Loucy (cell line): ENCODE data around the gene FZD10.

ENCODE experiments used
- H2AFZ ChIP-seq: fragments of 200-600 bp; sonication (generic); 2 replicates; pipeline ENCODE4 v1.6.0; 2016; ENCODE audit warnings: antibody characterized with exemption, mild to moderate bottlenecking, low read length, moderate library complexity
- H3F3A ChIP-seq: fragments of 200-600 bp; 2 replicates; pipeline ENCODE4 v1.6.0; 2016; ENCODE audit warnings: antibody characterized with exemption, low read depth, mild to moderate bottlenecking
- H3K27me3 ChIP-seq: fragments of 200-600 bp; sonication (generic); 2 replicates; pipeline ENCODE4 v1.6.1; 2014; ENCODE audit warnings: low read length, mild to moderate bottlenecking; ENCODE audit not compliant: insufficient read depth, poor library complexity, severe bottlenecking
- H3K36me3 ChIP-seq: fragments of 200-600 bp; sonication (generic); 2 replicates; pipeline ENCODE4 v1.6.1; 2016; ENCODE audit warnings: low read length; ENCODE audit not compliant: insufficient read depth
- H3K4me1 ChIP-seq: fragments of 200-600 bp; sonication (generic); 2 replicates; pipeline ENCODE4 v1.5.1; 2014; ENCODE audit warnings: low read length, mild to moderate bottlenecking; ENCODE audit not compliant: insufficient read depth, poor library complexity, severe bottlenecking
- H3K4me2 ChIP-seq: fragments of 200-600 bp; sonication (generic); 2 replicates; pipeline ENCODE4 v1.6.0; 2014; ENCODE audit warnings: antibody characterized with exemption, low read length, low read depth, mild to moderate bottlenecking; ENCODE audit not compliant: poor library complexity, severe bottlenecking
- H3K4me3 ChIP-seq: fragments of 200-600 bp; sonication (generic); 2 replicates; pipeline ENCODE4 v1.5.1; 2014; ENCODE audit warnings: low read length, mild to moderate bottlenecking, mixed read lengths; ENCODE audit not compliant: poor library complexity, severe bottlenecking
- H3K79me2 ChIP-seq: fragments of 200-600 bp; sonication (generic); 2 replicates; pipeline ENCODE4 v1.6.1; 2014; ENCODE audit warnings: low read length; ENCODE audit not compliant: insufficient read depth
- H3K9ac ChIP-seq: fragments of 200-600 bp; sonication (generic); 2 replicates; pipeline ENCODE4 v1.6.0; 2014; ENCODE audit warnings: mild to moderate bottlenecking, low read depth, low read length, moderate library complexity; ENCODE audit not compliant: poor library complexity, severe bottlenecking
- H3K9me2 ChIP-seq: fragments of 200-600 bp; sonication (generic); replicated peaks from 2 replicates; pipeline ENCODE4 v1.6.1; 2016; ENCODE audit warnings: low read depth, low read length, mixed read lengths
- H3K9me3 ChIP-seq: fragments of 200-600 bp; sonication (generic); 2 replicates; pipeline ENCODE4 v1.6.1; 2014; ENCODE audit warnings: mild to moderate bottlenecking, antibody characterized with exemption, low read length, low read depth; ENCODE audit not compliant: insufficient read depth
- H4K20me1 ChIP-seq: fragments of 200-600 bp; sonication (generic); 2 replicates; pipeline ENCODE4 v1.6.0; 2014; ENCODE audit warnings: antibody characterized with exemption, low read length, mild to moderate bottlenecking; ENCODE audit not compliant: insufficient read depth, poor library complexity, severe bottlenecking
- EZH2phosphoT487 ChIP-seq: fragments of 200-600 bp; IDR thresholded peaks from 2 replicates; pipeline ENCODE4 v1.6.1; 2018; ENCODE audit warnings: antibody characterized with exemption, mild to moderate bottlenecking, moderate library complexity, borderline replicate concordance
- TF ChIP-seq, protein P1 (sequence below): fragments of 200-600 bp; sonication (generic); conservative IDR thresholded peaks from 2 replicates; pipeline ENCODE4 v1.5.1; 2014; ENCODE audit warnings: mild to moderate bottlenecking, antibody characterized with exemption, low read length

FZD10 gene

DNA sequence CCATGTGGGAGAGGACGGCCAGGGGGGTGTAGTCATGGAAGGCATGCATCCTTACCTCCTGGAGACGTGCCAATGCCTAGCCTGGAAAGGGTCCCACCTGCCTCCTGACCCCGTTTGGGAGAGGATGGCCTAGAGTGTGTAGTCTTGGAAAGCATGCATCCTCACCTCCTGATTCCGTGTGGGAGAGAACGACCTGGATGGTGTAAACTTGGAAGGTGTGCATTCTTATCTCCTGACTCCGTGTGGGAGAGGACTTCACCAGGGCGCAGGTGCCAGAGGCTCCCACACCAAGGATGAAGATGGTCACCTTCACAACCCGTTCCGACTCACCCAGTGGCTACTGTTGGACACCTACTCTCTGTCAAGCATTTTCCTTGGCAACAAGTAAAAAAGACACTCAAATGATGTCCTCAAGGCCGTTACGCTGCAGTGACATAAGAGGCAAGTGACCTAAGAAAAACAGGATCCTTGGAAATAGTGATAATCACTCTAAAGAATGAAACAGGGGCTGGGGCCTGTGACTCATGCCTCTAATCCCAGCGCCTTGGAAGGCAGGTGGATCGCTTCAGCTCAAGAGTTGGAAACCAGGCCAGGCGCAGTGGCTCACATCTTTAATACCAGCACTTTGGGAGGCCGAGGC lies 37.5 kb upstream of the FZD10 start:
- no peak overlapping the region for H3K4me2 ChIP-seq
- H2AFZ ChIP-seq: no peak overlapping the region
- H3K4me1 ChIP-seq: no peaks in the 10 kb centered on the region
- no peaks in the 10 kb centered on the region for H3K36me3 ChIP-seq
- no peak overlapping the region for H3K4me3 ChIP-seq
- no peaks in the 10 kb centered on the region for H3K79me2 ChIP-seq
- no peaks in the 10 kb centered on the region for H4K20me1 ChIP-seq
- no peaks in the 10 kb centered on the region for H3K9me3 ChIP-seq
- no peaks in the 10 kb centered on the region for H3F3A ChIP-seq
- TF ChIP-seq EZH2phosphoT487: no peak
- TF ChIP-seq, protein P1, sequence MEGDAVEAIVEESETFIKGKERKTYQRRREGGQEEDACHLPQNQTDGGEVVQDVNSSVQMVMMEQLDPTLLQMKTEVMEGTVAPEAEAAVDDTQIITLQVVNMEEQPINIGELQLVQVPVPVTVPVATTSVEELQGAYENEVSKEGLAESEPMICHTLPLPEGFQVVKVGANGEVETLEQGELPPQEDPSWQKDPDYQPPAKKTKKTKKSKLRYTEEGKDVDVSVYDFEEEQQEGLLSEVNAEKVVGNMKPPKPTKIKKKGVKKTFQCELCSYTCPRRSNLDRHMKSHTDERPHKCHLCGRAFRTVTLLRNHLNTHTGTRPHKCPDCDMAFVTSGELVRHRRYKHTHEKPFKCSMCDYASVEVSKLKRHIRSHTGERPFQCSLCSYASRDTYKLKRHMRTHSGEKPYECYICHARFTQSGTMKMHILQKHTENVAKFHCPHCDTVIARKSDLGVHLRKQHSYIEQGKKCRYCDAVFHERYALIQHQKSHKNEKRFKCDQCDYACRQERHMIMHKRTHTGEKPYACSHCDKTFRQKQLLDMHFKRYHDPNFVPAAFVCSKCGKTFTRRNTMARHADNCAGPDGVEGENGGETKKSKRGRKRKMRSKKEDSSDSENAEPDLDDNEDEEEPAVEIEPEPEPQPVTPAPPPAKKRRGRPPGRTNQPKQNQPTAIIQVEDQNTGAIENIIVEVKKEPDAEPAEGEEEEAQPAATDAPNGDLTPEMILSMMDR: no peak
- H3K9ac ChIP-seq: no peak overlapping the region
- no peaks in the 10 kb centered on the region for H3K27me3 ChIP-seq
- H3K9me2 ChIP-seq: no peaks in the 10 kb centered on the region

DNA sequence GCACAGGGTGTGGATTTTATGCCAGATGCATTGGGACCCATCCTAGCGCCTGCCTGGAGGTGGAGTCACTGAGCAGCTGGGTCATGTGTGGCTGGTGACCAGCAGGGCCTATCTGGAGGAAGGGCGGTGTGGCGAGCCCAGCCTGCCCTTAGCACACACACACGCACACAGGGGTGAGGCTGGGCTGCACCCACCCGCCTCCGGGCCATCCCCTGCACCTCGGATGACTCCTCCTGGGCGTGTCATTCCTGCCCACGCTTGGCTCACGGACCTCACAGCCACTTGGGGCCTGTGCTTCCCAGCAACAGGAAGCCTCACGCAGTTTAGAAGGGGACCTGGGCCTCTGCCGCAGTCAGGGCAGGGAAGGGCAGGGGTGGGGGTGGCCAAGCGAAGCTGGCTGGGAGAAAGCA lies 36.2 kb upstream of the FZD10 start:
- Histone ChIP-seq H2AFZ (no peak overlapping the region), H3K36me3 (no peaks in the 10 kb centered on the region), H3K79me2 (no peaks in the 10 kb centered on the region), H3K9ac (no peak overlapping the region), H3K27me3 (no peaks in the 10 kb centered on the region), H3K4me3 (no peak overlapping the region), H3K4me1 (no peaks in the 10 kb centered on the region), H4K20me1 (no peaks in the 10 kb centered on the region), H3K4me2 (no peak overlapping the region), H3F3A (no peaks in the 10 kb centered on the region), H3K9me3 (no peaks in the 10 kb centered on the region), H3K9me2 (no peaks in the 10 kb centered on the region)
- TF ChIP-seq, protein P1: no peak
- no peak for TF ChIP-seq EZH2phosphoT487

DNA sequence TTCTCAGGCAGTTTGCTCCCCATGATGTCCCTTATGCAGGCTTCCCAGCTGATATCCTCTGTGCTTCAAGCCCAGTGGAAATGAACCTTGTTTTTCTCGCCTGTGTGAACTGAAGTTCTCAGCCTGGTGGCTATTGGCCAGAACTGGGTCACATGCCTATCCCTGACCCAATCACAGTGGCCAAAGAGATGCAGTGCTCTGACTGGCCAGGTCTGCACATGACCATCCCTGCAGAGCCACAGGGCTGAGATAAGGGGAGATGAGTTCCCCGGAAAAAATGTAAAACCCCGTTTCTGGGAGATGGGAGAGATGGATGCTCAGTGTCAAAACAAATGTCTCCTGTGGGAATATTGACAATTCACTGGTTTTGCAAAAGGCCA lies 34.7 kb upstream of the FZD10 start:
- Histone ChIP-seq H3K9me2 (no peaks in the 10 kb centered on the region), H3K27me3 (no peaks in the 10 kb centered on the region), H3K36me3 (no peaks in the 10 kb centered on the region), H3K4me1 (no peaks in the 10 kb centered on the region), H3K4me2 (no peak overlapping the region), H3F3A (no peaks in the 10 kb centered on the region), H3K9ac (no peak overlapping the region), H4K20me1 (no peaks in the 10 kb centered on the region), H3K4me3 (no peak overlapping the region), H3K79me2 (no peaks in the 10 kb centered on the region), H2AFZ (no peak overlapping the region), H3K9me3 (no peaks in the 10 kb centered on the region)
- no peak for TF ChIP-seq EZH2phosphoT487
- TF ChIP-seq, protein P1: no peak
